Activated naive CD4-positive, alpha-beta T cell treated with anti-CD3 and anti-CD28 coated beads, Interleukin-2, amount 50 U/mL, for 24 hours (primary cell): ENCODE data around the gene MSI2.

Experiments used
- H3K27ac Mint-ChIP-seq: one replicate; pipeline ENCODE4 v1.8.0; 2021; ENCODE audit warnings: mild to moderate bottlenecking, mixed read lengths
- H3K27me3 Mint-ChIP-seq: one replicate; pipeline ENCODE4 v1.8.0; 2021; ENCODE audit warnings: mixed read lengths
- H3K36me3 Mint-ChIP-seq: one replicate; pipeline ENCODE4 v1.8.0; 2021; ENCODE audit warnings: mixed read lengths
- H3K4me1 Mint-ChIP-seq: one replicate; pipeline ENCODE4 v1.8.0; 2021; ENCODE audit warnings: mixed read lengths
- H3K4me3 Mint-ChIP-seq: one replicate; pipeline ENCODE4 v1.8.0; 2021; ENCODE audit warnings: mild to moderate bottlenecking, mixed read lengths
- H3K9me3 Mint-ChIP-seq: one replicate; pipeline ENCODE4 v1.8.0; 2021; ENCODE audit warnings: mixed read lengths

MSI2 gene

DNA sequence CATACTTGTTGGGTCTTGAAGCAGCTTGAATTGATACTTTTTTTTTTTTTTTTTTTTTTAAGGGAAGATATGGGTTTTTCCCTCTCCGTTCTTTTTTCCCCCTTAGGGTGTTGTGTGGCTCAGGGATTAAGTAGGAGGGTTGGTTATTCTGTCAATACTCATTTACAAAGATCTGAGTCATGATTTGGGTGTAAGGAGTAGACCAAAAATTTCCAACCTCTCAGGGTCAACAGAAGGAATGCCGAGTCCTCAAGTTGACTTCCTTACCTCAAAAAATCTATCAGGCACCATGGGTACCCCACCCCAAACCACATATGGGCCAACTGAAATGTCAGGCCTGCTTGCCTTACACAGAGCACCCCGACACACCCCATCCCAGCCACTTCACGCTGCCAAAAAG, 258.3 kb downstream of the MSI2 start:
- peaks cover 11% of the 10 kb centered on the region for H3K4me1 Mint-ChIP-seq
- H3K4me3 Mint-ChIP-seq, result no peak overlapping the region
- no peak overlapping the region for H3K27ac Mint-ChIP-seq
- H3K36me3 Mint-ChIP-seq, result peaks cover 2% of the 10 kb centered on the region
- no peaks in the 10 kb centered on the region for H3K27me3 Mint-ChIP-seq
- H3K9me3 Mint-ChIP-seq, result no peaks in the 10 kb centered on the region

DNA sequence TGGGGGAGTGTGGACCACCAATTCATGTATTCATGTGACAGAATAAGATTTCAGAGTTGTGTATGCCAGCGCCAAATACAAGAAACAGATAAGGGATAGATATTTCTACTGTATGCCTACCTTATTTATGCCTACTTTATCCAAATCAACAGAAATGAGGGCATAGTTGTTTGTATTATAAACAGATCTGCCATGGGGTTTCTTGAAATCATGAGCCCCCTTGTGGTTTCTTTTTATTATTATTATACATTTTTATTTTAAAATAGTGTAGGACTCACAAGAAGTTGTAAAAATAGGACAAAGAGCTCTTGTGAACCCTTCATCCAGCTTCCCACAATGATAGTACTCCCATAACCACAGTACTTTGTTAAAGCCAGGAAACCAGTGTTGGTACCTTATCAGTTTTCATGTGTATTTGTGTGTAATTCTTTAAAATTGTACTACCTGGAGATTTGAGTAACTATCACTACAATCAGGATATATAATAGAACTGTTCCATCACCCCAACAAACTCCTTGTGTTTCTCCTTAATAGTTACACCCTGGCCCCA, 259.4 kb downstream of the MSI2 start:
- H3K4me3 Mint-ChIP-seq, result no peak overlapping the region
- H3K4me1 Mint-ChIP-seq, result peaks cover 11% of the 10 kb centered on the region
- H3K9me3 Mint-ChIP-seq, result no peaks in the 10 kb centered on the region
- no peaks in the 10 kb centered on the region for H3K27me3 Mint-ChIP-seq
- no peaks in the 10 kb centered on the region for H3K36me3 Mint-ChIP-seq
- no peak overlapping the region for H3K27ac Mint-ChIP-seq

DNA sequence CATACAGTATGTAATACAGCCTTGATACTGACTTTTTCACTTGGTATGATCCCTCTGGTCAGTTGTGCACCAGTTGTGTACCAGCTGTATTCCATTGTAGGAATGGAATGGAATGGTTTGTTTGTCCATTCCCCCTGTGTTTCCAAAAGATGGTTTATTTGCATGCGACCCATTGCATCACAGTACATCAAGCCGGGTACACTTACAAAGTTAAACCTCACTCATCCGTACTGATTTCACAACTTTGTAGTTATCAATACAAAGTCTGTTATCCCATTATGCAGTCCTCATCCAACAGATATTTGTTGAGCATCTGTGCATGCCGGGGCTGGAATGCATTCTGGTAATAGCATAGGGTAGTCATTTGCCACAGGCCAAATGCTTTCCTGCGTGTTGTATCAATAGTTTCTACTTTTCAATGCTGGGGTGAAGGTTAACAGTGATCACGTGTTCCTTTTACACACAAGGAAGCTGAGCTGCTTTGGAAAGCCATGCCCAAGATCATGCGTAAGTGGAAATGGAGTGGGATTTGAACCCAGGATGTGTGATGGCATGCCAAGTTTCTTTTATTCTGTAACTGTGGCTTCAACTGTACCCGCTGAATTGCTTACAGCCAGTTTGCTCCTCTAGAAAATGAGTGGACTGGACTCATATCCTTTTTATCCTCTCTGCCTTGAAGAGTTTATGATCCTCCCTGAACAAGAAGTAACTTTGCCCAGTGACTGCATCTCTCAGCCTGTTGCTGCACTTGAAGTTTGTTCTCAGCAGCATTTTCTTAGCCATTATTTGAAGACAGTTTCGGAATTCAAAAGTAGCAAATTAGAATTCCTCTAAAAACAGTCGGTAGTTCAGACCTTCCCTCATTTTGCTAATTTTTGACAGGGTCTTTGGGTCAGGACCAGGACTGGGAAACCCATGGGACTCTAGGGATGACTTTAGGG, 260.2 kb downstream of the MSI2 start:
- H3K36me3 Mint-ChIP-seq, result no peaks in the 10 kb centered on the region
- H3K4me1 Mint-ChIP-seq, result peaks cover 11% of the 10 kb centered on the region
- no peaks in the 10 kb centered on the region for H3K27me3 Mint-ChIP-seq
- H3K9me3 Mint-ChIP-seq, result no peaks in the 10 kb centered on the region
- no peak overlapping the region for H3K27ac Mint-ChIP-seq
- no peak overlapping the region for H3K4me3 Mint-ChIP-seq

DNA sequence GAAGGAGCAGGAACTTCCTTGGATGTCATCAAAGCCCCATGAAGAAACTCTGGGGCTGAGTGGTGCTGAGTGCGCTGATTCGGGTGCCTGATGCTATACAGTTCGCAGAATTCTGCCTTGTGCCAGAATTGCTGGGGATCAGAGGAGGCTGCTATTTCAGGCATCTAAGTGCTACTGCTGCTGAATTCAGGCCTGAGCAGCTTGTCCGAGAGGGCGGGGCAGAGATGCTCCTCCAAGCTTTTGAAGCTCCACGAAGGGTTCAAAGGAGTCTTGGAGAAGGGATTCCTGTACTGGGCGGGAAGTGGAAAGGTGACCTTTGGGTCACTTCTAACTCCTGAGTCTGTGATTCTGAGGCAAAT, 260.9 kb downstream of the MSI2 start:
- Mint-ChIP-seq H3K4me3 (no peak overlapping the region), H3K27me3 (no peaks in the 10 kb centered on the region), H3K27ac (no peak overlapping the region), H3K4me1 (peaks cover 12% of the 10 kb centered on the region), H3K9me3 (no peaks in the 10 kb centered on the region), H3K36me3 (no peaks in the 10 kb centered on the region)

DNA sequence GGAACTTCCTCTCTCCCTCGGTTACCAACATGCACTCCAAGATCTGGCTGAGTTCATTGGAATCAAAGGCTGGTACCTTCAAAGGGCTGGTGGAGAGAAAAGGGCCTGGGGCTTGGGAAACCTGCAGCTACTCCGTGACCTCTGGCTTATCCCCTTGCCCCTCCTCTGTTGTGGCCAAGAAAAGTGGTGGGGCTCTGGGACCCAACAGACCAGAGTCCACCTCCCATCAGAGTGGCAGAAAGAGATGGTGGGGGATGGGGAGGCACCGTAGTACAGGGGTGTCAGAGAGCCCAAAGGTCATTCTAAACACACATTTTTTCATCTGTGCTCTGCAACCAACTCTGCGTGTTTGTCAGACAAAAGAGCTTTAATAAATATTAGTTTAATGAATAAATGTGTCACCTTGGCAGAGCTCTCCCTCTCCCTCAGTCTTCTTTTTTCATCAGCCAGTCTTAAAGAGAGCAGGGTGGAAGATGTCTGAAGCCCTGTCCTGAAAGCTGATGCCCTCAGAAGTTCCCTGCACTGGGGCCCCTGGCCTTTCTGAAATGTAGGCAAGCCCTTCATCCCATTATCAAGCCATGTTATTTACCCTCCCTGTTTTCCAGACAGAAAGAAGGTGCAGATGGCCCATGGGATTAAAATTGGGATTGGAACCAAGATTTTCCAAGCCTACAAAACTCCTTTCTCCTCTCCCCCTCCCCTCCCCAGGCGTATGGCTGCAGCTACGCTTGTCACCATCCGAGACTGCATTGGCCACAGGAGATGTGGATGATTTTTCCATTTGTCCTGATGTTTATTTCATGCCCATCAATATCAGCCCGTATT, 261.5 kb downstream of the MSI2 start:
- Mint-ChIP-seq H3K4me3 (no peak overlapping the region), H3K27ac (no peak overlapping the region)

DNA sequence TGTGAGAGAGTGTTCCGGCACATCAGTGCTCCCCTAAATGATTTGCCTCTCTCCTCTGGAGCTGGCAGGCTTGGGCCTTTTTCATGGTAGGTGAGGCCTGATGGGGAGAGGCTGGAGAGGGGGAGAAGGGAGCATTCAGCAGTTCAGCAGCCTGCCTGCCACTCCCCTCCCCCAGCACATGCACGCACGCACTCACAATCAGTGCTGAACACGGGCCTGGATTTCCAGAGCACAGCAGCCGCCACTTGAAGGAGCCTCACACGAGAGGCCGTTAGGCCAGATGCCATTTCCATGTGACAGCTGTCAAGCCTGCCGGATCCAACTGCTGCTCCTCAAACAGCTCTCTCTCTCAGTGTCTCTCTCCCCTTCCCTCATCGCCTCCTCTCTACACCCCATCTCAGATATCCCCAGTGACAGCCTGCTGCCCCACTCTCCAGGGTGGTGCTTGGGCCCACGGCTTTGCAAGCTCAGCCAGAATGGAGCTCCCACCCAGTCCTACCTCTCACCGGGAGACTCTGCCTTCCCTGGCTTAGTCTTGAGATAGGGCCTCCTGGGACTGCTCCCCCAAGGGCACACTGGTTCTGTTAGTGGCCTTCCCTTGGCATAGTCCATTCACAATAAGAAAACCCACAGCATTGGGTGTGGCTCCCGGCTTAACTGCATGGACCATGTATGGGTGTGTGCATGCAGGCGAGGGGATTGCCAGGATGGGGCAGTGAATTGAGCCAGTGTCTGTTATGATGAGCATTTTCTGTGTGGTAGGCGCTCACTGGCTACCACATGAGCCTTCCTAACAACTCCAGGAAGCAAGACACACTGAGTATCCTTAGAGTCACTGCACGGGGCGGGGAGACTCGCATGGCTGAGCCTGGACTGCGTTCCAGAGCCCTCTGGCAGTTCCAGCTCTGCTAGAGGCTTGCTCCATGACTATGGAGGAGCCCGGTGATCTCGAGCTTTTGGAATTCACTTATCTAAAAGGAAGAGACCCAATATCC, 262.6 kb downstream of the MSI2 start:
- Mint-ChIP-seq H3K36me3 (no peaks in the 10 kb centered on the region), H3K4me1 (peaks cover 11% of the 10 kb centered on the region), H3K27me3 (no peaks in the 10 kb centered on the region), H3K9me3 (no peaks in the 10 kb centered on the region), H3K4me3 (no peak overlapping the region), H3K27ac (no peak overlapping the region)

More for the DNA sequence above, 261.5 kb downstream of the MSI2 start:
- Mint-ChIP-seq H3K36me3 (no peaks in the 10 kb centered on the region), H3K4me1 (peaks cover 14% of the 10 kb centered on the region), H3K27me3 (no peaks in the 10 kb centered on the region), H3K9me3 (no peaks in the 10 kb centered on the region)

DNA sequence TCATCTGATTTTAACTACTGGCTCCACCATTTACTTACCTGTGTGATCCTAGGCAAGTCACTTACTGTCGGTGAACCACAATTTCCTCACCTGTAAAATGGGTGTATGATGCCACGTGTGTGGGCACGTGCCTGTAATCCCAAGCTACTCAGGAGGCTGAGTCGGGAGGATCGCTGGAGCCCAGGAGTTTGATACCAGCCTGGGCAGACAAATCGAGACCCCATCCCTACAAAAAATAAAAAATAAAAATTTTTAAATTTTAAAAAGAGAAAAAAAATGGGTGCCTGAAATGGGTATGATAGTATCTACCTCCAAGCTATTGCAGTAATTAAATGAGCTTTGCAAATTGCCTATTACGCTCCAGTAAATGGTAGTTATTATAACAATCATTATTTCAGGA, 263.5 kb downstream of the MSI2 start:
- Mint-ChIP-seq H3K27me3 (no peaks in the 10 kb centered on the region), H3K9me3 (no peaks in the 10 kb centered on the region), H3K4me1 (peaks cover 11% of the 10 kb centered on the region), H3K36me3 (no peaks in the 10 kb centered on the region), H3K4me3 (no peak overlapping the region), H3K27ac (no peak overlapping the region)

DNA sequence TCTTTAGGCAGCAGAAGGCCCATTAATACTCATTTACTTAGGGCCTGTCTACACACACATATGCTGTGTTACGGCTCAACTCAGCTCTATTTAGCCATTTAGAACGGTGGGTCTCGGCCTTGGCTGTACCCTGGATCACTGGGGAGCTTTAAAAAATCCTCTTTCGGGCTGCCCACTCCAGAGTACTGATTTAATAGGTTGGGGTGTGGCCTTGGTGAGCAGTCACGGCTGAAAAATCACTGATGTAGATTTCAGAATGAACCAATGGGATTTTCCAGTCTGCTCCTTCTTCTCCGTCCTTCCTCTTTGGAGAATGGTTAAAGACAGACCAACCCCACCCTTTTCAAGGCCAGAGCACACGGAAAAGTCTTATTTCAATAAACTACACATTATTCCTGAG, 265.3 kb downstream of the MSI2 start:
- Mint-ChIP-seq H3K9me3 (no peaks in the 10 kb centered on the region), H3K27me3 (no peaks in the 10 kb centered on the region), H3K27ac (no peak overlapping the region), H3K36me3 (no peaks in the 10 kb centered on the region), H3K4me3 (no peak overlapping the region), H3K4me1 (peaks cover 17% of the 10 kb centered on the region)

DNA sequence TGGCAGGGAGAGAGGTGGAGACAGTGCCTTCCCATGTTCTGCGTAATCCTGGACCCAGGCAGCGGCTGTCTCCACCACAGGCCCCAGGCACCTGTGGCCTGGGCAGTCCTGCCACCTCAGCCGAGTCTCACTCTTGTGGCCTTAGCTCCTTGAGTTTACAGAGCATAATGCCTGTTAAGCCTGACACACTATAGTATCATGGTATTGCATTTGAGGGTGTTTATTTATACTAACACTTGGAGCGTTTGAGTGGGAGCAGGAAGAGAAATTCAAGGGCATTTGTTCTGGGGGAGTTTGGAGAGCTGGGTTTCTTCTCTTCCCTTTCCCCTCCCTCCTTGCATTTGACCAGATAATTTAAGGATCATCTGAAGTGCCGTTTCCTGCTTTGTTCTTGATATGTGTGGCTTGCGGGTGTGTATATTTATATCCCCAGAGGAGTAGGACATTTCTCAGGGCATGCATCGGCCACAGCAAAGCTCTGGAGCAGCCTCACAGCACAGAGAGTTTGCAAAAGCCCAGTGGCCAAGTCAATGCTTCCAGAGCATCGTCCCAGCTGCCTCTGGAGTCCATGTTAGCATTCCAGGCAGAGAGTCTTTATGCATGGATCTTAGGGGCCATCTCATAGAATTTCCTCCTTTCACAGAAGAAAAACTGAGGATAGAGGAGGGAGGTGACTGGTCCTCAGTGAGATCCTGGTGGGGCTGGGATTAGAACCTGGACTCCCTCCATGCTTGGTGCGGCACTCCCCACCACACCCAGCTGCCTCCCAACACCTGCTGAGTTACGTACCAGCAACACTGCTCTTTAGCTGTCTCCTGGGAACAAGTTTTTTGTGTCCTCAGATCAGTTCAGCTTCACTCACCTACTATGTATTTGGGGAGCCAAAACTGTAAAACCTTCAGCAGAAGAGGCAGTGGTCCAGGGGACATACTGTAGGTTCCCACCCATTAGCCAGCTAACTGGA, 266.0 kb downstream of the MSI2 start:
- Mint-ChIP-seq H3K27me3 (no peaks in the 10 kb centered on the region), H3K4me1 (peaks cover 17% of the 10 kb centered on the region), H3K4me3 (no peak overlapping the region), H3K36me3 (no peaks in the 10 kb centered on the region), H3K27ac (no peak overlapping the region), H3K9me3 (no peaks in the 10 kb centered on the region)

DNA sequence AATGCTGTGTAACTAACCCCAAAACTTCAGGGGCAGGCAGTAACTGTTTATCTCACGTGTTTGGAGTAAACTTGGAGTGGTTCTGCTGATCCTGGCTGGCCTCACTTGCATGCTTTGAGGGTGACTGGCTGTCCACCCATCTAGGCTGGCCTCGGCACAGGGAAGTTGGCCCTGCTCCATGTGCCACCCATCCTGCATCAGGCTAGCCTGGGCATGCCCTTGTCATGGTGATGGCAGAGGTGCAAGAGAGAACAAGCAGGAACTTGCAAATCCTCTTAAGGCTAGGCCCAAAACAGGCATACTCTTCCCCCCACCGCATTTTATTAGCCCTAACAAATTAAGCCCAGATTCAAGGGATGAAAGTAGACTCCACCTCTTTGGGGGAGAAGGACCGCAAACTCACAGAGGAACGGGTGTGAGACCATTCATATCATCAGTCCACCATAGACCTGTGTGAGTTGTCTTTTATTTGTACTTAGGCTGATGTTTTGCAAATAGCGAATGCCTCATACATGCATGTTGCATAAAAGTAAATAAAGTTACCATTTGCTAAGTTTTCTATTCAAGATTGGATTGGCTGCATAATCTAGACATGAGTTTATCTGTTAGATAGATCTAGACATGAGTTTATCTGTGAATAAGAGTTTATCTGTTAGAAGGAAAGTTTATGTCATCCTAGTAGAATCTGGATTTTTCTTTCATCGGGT, 267.8 kb downstream of the MSI2 start:
- no peak overlapping the region for H3K27ac Mint-ChIP-seq
- no peak overlapping the region for H3K4me3 Mint-ChIP-seq
- no peaks in the 10 kb centered on the region for H3K9me3 Mint-ChIP-seq
- H3K36me3 Mint-ChIP-seq, result no peaks in the 10 kb centered on the region
- no peaks in the 10 kb centered on the region for H3K27me3 Mint-ChIP-seq
- peaks cover 17% of the 10 kb centered on the region for H3K4me1 Mint-ChIP-seq

DNA sequence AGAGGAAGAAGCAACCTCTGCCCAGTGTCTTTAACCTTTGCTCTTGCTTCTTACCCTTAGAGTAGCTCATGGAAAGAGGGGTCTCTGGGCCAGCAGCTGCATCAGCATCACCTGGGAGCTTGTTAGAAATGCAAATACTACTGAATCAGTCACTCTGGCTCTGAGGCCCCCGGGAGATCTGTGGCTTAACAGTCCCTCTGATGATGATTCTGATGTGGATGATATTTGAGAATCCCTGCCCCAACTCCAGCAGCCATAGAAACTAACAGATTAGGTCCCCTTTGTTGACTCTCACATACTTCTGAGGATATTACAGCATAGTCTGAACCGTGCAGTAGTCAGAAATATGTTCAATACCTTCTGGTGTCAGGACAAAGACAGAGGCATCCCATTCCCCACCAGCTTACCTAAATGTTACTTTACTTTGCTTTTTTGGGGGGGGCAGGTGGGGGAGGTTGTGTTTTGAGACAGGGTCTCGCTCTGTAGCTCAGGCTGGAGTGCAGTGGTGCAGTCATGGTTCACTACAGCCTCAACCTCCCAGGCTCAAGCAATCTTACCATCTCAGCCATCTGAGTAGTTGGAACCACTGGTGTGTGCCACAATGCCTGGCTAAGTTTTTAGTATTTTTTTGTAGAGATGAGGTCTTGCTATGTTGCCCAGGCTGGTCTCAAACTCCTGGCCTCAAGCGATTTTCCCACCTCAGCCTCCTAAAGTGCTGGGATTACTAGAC, 268.7 kb downstream of the MSI2 start:
- peak overlapping the region; percentile 6 for H3K27ac Mint-ChIP-seq
- H3K4me1 Mint-ChIP-seq, result peaks cover 25% of the 10 kb centered on the region
- H3K4me3 Mint-ChIP-seq, result no peak overlapping the region
- no peaks in the 10 kb centered on the region for H3K9me3 Mint-ChIP-seq
- no peaks in the 10 kb centered on the region for H3K36me3 Mint-ChIP-seq
- no peaks in the 10 kb centered on the region for H3K27me3 Mint-ChIP-seq

DNA sequence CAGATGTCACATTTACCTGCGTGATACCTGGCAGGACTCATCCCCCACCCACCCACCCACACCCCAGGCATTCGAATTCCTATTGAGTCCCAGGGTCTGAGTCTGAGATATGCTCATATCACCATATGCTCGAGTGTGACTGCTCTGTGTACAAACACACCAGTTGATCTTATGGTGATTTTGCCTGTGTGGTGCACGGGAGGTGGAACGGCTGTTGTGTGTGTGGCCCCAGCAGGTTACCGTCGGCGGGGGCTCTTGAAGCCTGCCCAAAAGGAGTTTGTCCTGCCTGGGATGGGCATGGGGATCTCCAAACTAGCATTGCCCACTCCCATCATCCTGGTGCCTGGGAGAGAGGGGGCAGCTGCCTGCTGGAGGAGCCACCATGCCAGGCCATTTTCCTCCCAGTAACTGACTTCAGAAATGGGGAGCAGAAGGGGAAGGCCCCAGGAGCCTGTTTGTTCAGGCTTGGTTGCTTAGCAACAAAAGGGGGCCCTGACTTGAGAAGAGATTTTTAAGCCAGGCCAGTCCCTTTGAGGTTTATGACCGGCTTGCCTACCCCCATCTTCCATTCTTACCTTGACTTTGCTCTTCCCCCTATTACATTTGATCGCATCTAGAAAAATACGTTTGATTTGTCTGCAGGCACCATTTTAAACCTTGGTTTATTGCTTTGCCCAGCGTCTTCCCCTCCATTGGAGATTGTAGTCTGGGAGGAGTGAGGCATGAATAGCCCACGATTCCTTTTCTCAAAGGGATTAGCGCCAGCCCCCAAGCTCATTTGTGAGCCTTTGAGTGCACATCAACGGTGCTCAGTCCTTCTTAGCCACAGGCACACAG, 271.1 kb downstream of the MSI2 start:
- Mint-ChIP-seq H3K27ac (no peak overlapping the region), H3K4me1 (peaks cover 41% of the 10 kb centered on the region), H3K4me3 (no peak overlapping the region), H3K36me3 (no peaks in the 10 kb centered on the region), H3K27me3 (no peaks in the 10 kb centered on the region), H3K9me3 (no peaks in the 10 kb centered on the region)
